GM18499 (cell line): ENCODE data around the gene THUMPD2.
"Not testable (repeated sequence)": the region's sequence is repeated elsewhere in the genome, so short reads cannot be mapped to it uniquely, and the experiment has no call there.

Experiments used
- ATAC-seq: cut with Tn5 transposase; IDR thresholded peaks from one replicate; pipeline ENCODE4 v1.9.1; 2021; ENCODE audit warnings: moderate number of reproducible peaks; ENCODE audit not compliant: insufficient read depth, unreplicated experiment

Gene THUMPD2, protein sequence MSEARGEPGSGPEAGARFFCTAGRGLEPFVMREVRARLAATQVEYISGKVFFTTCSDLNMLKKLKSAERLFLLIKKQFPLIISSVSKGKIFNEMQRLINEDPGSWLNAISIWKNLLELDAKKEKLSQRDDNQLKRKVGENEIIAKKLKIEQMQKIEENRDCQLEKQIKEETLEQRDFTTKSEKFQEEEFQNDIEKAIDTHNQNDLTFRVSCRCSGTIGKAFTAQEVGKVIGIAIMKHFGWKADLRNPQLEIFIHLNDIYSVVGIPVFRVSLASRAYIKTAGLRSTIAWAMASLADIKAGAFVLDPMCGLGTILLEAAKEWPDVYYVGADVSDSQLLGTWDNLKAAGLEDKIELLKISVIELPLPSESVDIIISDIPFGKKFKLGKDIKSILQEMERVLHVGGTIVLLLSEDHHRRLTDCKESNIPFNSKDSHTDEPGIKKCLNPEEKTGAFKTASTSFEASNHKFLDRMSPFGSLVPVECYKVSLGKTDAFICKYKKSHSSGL

DNA sequence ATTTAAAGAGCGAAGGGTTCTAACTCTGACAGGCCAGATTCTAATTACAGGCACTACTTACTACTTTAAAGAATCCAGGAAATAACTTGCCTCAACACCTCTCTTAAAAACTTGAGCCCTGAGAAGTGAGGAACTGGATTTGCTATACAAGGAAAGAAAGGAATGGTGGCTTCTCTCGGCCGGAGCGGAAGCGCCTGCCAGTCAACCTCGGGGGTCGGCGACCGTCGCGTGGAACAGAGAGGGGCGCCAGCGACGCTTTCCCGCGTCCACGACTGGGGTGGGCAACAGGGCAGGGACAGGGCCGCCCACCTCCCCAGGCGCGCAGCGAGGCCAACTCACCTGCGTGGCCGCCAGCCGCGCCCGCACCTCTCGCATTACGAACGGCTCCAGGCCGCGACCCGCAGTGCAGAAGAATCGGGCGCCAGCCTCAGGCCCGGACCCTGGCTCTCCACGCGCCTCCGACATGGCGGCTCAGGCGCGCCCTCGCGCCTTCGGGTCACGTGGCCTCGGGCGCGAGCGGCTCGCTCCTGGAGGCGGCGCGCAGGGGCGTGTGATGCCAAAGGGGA is at the start of gene THUMPD2:
THUMPD2 (minus strand) TSS at position 484 of the 566 bp plus-strand sequence; CDS start at position 465, 19 bp downstream.
- peak; percentile 48 for ATAC-seq

DNA sequence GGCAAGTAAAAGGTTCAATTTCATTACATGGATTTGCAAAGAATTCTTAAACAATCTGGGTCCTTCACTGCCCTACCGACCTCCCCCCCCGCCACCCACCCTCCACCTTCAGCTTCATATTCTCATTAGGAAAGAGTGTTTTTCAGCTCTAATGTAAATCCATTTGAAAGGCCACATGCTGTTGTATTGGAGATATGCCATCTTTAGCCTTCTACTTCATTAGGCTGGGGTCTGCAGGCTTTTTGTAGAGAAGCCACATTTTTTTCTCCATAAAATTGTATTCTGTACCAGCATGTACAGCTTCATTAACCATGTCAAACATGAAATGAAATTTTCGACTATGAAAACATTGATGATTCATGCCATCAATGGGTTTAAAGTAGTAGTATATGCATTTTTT is 42.8 kb upstream of the THUMPD2 start:
- no peak for ATAC-seq

DNA sequence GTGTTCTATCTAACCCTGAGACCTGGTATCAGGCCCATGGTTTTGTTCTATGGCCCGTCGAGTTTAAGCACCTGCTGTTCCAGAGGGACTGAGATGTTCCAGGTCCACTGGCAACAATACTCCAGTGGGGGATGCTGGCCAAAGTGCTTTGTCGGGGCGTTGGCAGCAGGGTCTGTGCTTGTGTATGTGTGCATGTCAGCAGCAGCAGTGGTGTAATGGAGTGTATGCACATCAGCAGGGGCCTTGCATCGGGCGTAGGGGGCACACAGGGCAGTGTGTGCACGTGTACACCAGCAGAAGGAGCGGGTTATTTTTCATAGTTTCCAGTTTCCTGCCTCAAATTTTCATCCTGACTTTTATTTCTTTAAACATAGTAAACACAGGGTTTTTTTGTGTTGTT is 37.8 kb upstream of the THUMPD2 start:
- no peak for ATAC-seq

DNA sequence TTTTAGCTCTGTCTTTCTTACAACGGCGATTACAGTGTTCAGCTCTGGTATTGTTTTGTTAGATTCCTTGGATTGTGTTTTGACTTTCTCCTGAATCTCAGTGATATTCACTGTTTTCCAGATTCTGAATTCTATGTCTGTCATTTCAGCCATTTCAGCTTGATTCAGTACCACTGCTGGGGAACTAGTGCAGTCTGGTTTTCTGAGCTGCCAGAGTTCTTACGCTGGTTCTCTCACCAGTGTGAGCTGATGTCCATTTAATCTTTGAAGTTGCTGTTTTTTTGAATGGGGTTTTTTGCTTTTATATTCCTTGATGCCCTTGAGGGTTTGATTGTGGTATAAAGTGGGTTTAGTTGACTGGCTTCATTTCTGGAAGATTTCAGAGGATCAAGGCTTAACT is 37.4 kb upstream of the THUMPD2 start:
- ATAC-seq, result no peak

DNA sequence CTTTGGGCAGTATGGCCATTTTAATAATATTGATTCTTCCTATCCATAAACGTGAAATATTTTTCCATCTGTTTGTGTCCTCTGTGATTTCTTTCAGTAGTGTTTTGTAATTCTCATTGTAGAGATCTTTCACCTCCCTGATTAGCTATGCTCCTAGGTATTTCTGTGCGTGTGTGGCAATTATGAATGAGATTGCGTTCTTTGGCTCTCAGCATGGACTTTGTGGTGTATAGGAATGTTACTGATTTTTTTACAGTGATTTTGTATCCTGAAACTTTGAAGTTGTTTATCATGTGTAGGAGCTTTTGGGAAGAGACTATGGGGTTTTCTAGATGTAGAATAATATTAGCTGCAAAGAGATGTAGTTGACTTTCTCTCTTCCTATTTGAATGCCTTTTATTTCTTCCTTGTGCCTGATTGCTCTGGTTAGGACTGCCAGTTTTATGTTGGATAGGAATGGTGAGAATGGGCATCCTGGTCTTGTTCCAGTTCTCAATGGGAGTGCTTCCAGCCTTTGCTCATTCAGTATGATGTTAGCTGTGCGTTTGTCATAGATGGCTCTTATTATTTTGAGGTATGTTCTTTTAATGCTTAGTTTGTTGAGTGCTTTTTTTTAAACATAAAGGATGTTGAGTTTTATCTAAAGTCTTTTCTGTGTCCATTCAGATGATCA is 27.0 kb upstream of the THUMPD2 start:
- no peak for ATAC-seq

DNA sequence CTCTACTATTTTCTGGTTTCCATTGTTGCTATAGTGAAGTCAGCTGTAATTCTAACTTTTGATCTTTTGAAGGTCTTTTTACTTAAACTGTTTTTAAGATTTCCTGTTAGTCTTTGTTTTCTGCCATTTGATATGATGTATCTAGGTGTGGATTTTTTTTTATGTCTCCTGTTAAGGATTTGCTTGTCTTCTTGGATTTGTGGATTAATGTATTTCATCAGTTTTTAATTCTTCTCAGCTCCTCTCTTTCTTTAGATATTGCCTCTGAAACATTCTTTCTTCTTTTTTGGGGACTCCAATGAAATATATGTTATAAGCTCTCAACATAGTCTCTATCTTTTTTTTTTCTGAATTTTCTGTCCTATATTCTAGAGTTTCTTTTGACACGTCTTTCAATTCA is 24.8 kb upstream of the THUMPD2 start:
- no peak for ATAC-seq

DNA sequence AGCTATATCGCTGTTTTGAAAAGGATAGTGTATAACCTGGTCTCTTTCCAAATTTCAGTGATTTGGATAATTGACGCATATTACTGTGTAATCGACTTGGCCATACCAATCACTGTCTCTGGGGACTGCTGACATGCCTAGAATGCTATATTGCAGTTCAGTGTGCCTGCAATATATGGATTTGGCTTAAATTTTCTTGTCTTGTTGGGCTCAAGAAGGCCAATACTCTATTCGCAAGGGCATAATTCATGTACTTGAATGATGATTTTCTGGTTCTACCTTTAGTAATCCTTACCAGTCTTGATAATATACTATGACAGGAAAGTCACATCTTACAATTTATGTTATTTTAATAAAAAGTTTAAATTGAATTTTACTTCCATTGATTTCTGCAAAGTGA is 21.7 kb upstream of the THUMPD2 start:
- no peak for ATAC-seq

DNA sequence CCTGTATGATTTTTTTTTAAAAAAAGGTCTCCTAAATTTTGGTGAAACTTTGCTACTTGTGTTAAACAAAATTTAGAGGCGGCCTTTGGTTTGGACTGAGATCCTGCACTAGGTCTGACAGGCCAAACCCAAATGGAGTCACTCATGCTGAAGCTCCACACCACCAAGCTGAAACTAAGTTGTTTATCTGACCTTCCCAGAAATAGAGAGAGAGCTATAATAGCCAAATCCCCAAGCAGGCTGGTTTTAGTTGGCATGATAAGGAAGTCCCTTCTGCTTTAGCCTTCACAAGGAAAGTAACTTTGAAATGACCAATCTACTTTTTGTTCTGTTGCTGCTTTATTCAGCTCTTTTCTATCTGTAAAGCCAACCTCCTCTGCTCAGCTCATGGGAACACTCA is 17.1 kb upstream of the THUMPD2 start:
- ATAC-seq, result no peak

DNA sequence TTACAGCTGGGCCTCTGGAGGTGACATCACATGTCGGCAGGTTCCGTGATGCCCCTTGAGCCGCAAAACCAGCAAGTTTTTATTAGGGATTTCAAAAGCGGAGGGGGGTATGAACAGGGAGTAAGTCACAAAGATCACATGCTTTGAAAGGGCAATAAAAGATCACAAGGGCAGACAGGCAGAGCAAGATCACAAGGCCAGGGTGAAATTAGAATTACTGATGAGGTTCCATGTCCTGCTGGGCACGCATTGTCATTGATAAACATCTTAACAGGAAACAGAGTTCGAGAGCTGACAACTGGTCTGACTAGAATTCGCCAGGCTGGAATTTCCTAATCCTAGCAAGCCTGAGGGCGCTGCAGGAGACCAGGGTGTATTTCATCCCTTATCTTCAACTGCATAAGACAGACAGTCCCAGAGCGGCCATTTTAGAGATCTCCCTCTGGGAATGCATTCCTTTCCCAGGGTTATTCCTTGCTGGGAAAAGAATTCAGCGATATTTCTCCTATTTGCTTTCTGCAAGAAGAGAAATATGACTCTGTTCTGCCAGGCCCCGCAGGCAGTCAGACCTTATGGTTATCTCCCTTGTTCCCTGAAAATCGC is 11.3 kb upstream of the THUMPD2 start:
- not testable (repeated sequence) for ATAC-seq

DNA sequence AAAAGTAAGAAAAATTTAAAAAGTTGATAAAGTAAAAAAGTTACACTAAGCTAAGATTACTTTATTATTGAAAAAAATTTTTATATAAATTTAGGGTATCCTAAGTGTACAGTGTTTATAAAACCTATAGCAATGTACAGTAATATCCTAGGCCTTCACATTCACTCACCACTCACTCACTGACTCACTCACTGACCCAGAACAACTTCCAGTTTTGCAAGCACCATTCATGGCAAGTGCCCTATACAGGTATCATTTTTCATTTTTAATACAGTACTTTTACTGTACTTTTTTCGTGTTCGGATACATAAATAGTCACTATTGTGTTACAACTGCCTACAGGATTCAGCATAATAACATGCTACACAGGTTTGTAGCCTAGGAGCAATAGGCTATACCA is 8.9 kb upstream of the THUMPD2 start:
- no peak for ATAC-seq

DNA sequence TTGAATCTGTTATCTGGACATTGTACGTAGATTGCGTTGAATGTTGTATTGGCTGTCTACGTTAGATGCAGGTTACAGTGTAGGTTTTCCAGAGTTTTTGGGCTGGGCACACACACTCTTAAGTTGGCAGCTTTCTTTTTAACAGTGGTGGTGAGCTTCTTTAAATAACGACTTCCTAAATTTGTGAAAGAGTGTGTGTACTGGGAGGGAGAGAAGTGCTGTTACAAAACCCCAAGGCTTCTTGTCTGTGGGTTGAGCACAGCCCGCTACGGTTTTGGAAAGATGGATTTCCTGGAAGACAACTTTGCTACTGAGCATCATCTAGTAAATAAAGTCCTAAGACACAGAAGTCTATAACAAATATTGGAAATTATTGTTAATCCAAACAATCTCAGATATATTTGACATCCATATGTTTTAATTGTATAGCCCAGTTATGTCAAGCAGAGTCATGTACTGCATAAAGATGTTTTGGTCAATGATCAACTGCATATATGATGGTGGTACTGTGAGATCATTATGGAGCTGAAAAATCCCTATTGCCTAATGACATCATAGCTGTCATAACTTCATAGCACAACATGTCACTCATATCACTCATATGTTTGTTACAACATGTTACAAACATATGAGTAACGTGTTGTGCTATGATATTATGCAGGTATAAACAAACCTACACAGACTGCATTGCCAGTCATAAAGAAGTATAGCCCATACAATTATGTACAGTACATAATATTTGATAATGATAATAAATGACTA is 7.9 kb upstream of the THUMPD2 start:
- no peak for ATAC-seq

DNA sequence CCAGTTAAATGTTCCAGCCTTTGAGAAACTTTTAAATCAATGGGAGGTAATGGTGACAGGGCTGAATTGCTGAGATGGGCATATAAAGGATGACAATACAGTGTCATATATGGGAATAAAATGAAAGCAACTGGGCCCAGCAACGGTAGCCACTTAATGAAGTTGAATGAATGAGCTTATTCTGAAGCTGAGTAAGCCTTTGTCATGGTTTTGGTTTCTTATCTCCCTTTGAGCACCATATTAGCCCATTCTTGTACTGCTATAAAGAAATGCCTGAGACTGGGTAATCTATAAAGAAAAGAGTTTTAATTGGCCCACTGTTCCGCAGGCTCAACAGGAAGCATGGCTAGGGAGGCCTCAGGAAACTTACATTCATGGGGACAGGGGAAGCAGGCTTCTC is 3.5 kb upstream of the THUMPD2 start:
- ATAC-seq, result no peak

DNA sequence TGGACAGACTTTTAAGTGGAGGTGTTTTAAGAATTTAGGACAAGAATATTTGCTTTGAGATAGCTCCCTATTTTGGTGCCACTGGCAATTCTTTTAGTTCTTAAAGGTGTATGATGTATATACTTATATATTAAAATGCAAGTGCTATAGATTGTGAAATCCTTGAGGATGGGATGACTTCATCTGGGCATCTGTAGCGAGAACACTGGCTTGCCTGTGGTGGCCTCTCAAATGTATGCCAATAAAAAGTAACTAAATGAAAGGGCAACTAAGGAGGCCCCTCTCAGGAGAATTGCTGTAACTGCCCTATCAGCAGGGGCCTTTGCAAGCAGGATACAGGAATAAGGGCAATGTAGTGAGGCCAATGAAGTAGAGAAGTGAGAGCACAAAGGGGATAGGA is 2.6 kb upstream of the THUMPD2 start:
- ATAC-seq, result no peak

DNA sequence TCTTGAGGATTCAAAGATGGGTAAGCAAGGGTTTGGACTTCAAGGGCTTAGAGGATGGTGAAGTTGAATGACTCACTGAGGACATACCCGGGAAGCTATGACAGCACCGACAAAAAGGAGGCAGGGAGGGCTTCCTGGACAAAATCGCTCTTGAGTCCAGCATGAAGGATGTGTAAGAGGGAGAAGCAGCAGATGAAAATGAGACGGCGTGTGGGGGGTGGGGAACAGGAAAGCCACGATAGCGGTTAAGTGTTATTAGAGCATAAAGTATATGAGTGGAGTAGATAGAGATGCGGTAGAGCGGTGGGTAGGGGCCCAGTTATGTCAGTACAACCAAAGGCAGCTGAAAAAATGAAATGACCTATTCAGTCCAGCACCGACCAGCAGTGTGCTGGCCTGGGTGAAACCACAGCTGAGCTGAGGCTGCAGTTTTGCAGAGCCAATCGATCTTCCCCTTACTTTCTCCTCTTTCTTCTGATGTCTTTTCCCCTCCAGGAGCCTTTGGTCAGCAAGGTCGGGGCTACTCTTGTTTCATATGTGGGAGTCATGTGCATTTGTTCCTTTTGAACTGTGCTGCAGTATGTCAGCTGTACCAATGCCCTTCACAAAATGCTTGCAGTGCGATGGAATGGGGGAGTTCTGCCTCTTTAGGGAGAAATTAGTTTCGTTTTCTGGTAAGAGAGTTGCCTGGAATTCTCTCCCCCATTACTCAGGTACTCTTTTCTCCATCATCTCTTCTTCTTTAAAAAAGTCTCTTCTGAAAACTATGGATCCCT is 2.0 kb upstream of the THUMPD2 start:
- no peak for ATAC-seq

DNA sequence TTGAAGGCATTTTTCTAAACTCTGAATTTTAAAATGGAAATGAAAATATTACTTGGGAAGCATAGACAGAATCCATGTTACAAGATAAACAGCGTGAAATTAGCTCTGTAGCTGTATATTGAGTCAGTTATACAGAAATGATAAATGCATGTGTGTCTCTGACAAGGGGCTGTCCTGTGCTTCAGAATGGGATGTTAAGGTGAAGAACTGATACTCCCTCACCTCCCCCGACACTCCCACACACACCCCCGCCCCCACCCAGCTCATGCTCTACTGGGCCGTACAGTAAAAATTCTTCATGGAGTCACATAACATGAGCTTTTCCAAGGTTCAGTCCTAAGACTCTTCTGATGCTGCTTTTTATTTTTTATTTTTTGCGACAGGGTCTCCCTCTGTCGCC is 869 bp upstream of the THUMPD2 start:
- no peak for ATAC-seq

DNA sequence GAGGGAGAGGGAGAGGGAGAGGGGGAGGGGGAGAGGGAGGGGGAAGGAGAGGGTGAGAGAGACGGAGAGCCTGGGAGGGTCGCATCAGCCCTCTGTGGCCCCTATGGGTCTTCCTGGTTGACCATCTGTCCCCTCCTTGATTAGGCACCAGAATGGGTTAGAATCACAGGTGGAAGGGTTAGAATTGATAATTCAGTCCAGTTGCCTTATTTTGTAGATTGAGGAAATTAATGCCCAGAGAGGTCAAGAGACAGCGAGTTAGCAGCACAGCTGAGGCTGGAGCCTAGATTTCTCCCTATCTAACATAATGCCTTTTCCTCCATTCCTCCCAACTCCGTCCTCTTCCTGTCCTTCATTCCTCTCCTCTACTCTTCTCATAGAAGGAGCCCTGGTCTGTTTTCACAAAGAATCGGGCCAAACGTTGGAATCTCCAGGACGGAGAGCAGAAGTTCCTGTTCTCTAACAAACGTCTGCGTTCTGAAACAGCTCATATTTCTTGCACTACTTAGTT is 338 bp upstream of the THUMPD2 start:
- ATAC-seq, result no peak

DNA sequence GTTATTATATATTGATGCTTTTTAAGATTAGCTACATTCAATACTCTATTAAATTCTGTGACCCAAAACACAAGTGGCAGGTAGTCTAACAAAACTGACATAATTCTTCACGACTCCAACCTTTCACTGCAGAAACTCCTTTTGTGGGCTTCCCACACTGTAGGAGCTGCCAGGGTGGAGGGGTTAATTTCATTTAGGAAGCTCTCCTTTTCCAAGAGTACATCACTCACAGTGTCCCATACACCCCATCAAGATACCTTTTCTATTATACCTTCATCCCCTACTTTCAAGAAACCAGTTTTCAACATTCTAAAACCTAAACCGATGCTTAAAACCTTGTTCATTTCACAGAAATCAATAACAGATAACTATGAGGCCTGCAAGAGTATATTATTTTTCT is 825 bp downstream of the THUMPD2 start:
- no peak for ATAC-seq

DNA sequence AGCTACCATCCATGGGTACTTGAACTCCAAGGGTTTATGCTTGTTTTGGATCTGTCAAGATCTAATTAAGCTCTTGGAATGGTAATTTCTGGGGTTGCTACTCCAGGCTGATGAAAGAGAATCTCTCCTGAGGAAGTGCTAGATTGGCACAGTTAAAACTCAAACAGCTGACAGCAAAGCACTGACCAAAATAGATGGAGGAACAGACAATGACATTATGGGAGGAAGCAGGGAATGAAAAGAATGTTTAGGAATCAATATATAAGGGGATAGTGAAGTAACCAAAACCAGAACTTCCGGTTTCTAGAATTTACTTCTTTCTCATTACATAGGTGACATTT is 6.3 kb downstream of the THUMPD2 start:
- no peak for ATAC-seq

DNA sequence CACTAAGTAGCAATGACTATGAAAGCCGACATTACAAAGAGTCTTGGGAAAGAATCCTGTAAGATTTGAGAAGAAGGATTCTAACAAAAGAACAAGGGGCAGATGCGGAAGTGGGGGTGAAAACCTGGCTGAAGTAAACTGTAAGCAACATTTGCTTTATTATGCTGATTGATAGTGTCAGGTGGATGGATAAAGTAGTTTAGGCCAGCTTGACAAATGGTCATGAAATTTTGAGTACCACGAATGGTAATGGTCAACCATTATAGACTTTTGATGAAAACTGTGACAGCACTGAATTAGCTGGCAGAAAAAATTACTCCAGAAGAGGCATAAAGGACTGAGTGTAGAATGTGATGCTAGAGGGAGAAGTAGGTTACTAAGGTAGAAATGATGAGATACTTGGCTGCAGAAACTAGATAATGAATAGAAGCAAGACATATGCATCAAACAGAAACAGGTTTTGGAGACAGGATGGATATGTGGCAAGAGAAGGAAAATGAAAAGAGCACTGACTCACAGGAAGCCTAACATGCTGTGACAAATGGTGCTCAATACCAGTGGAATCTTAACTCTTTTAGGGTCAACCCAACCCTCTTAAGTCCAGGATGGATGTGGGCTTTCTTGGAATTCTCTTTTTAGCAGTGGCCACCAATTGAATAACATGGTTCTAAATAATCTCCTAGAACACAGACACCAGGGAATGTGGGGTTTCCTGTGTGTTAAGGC is 6.8 kb downstream of the THUMPD2 start:
- no peak for ATAC-seq
